ENCODE data around the gene ETFA.

Gene ETFA

GRCh38 chr15:76191539-76192244 is 119.6 kb downstream of the ETFA start:
- no peak for DNase-seq

- peak; percentile 54 for DNase-seq
Observed at GRCh38 chr15:76190751-76191538, 120.3 kb downstream of the ETFA start.

- no peak for DNase-seq
Observed at GRCh38 chr15:76190070-76190564, 121.2 kb downstream of the ETFA start.

- DNase-seq = no peak
Observed at GRCh38 chr15:76189106-76189505, 122.2 kb downstream of the ETFA start.

- no peak for DNase-seq
Observed at GRCh38 chr15:76187163-76187562, 124.1 kb downstream of the ETFA start.

GRCh38 chr15:76185716-76186115 is 125.6 kb downstream of the ETFA start:
- DNase-seq = peak; percentile 19

GRCh38 chr15:76184650-76185035 is 126.6 kb downstream of the ETFA start:
- no peak for DNase-seq

GRCh38 chr15:76183930-76184649 is 127.2 kb downstream of the ETFA start:
- no peak for DNase-seq

GRCh38 chr15:76181705-76182107 is 129.6 kb downstream of the ETFA start:
- no peak for DNase-seq

- DNase-seq = no peak
Observed at GRCh38 chr15:76180321-76180720, 130.9 kb downstream of the ETFA start.

GRCh38 chr15:76179023-76179422 is 132.2 kb downstream of the ETFA start:
- no peak for DNase-seq

GRCh38 chr15:76178296-76179000 is 132.8 kb downstream of the ETFA start:
- no peak for DNase-seq

GRCh38 chr15:76177491-76178040 is 133.7 kb downstream of the ETFA start:
- DNase-seq = no peak

GRCh38 chr15:76176487-76177085 is 134.7 kb downstream of the ETFA start:
- no peak for DNase-seq

GRCh38 chr15:76176059-76176458 is 135.2 kb downstream of the ETFA start:
- DNase-seq = no peak

GRCh38 chr15:76175442-76175841 is 135.8 kb downstream of the ETFA start:
- no peak for DNase-seq

- DNase-seq = no peak
Observed at GRCh38 chr15:76174654-76175053, 136.6 kb downstream of the ETFA start.

GRCh38 chr15:76173317-76173834 is 137.9 kb downstream of the ETFA start:
- no peak for DNase-seq

- no peak for DNase-seq
Observed at GRCh38 chr15:76172782-76173181, 138.5 kb downstream of the ETFA start.

GRCh38 chr15:76169911-76170800 is 141.1 kb downstream of the ETFA start:
- no peak for DNase-seq

GRCh38 chr15:76169018-76169417 is 142.3 kb downstream of the ETFA start:
- DNase-seq = no peak
